Neural progenitor cell (in vitro differentiated cells): ENCODE data around the gene ZP3. TPM values are rescaled to one million over a fixed set of nuclear protein-coding genes. Genes with fewer than 3 reads are reported as not detected.

Experiments used
- total RNA-seq: library from RNA; depleted of rRNA; stranded (reverse); fragments of >200 nt; gene quantifications from 2 replicates; pipeline ENCODE4 v1.2.3, GENCODE V29; 2015; ENCODE audit warnings: low replicate concordance

The ZP3 gene
- total RNA-seq, 1 donor from 2014 or later = not detected

Other genes starting within 250 kb of the ZP3 start
- gene SRRM3, start 223.1 kb upstream of the ZP3 start, total RNA-seq = 2.2 and 4.6 TPM in 2 replicates
- gene HSPB1, start 122.3 kb upstream of the ZP3 start, total RNA-seq = 9.7 and 20.8 TPM in 2 replicates
- gene YWHAG, start 66.0 kb upstream of the ZP3 start, total RNA-seq = 179 and 190 TPM in 2 replicates
- 0.43 and 6.8 TPM in 2 replicates for gene SSC4D, start 15.3 kb upstream of the ZP3 start, total RNA-seq
- gene DTX2, start 36.8 kb downstream of the ZP3 start, total RNA-seq = 4.1 and 14.7 TPM in 2 replicates
- gene UPK3B, start 85.6 kb downstream of the ZP3 start, total RNA-seq = 0.12 TPM in 1 of 2 replicates, not detected in the other
- 0.28 TPM in 1 of 2 replicates, not detected in the other for gene SPDYE16, start 118.3 kb downstream of the ZP3 start, total RNA-seq
- gene POMZP3, start 202.3 kb downstream of the ZP3 start, total RNA-seq = 0.37 and 1.2 TPM in 2 replicates